ENCODE results near the gene CDCA7. TPM values are rescaled to one million over a fixed set of nuclear protein-coding genes. Genes with fewer than 3 reads are reported as not detected.

CDCA7 gene
- total and polyA plus RNA-seq, 9 donors = 0.56 to 2.5 (median 0.96) TPM

DNA sequence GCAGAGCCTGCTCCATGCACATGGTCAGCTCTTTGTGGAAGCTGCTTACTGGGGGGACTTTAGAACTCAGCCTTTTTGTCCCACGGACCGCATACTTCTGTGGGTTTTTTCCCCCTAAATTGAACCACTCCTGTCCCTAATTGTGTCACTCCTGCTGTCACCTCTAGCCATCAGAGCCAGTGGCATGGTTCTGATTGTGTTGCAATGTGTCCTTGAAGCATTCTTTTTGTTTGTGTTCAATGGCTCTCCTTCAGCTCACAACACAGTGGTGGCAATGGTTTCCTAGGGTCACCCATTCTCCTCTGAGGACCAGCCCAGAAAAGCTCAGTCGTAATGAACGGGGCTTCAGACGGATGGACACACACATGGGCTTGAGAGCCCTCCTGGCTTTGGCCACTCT is 35.4 kb downstream of the CDCA7 start:
- no peaks in the 10 kb centered on the region for H3K27me3 ChIP-seq
- no peaks in the 10 kb centered on the region for H3K9me3 ChIP-seq
- TF ChIP-seq POLR2A (IDR thresholded peaks at IDR 0.05) (no peak), CTCF (IDR thresholded peaks at IDR 0.05) (no peak), EP300 (IDR thresholded peaks at IDR 0.05) (no peak)
- H3K4me3 ChIP-seq = no peak overlapping the region
- no peaks in the 10 kb centered on the region for H3K4me1 ChIP-seq (ENCODE audit: insufficient read depth)
- H3K27ac ChIP-seq = no peak overlapping the region
- 90 to 97% (median 91%) methylated on average over 5 of the region's 5 CpGs for WGBS, 3 donors
- no peaks in the 10 kb centered on the region for H3K36me3 ChIP-seq
- intact Hi-C loops (cut with DNase I) = loop anchor here in 1 of 4 donors (5.0 to 10.0 kb wide), 2 partner anchors 363 to 565 kb away; no protein-coding TSS in a partner anchor
- DNase-seq = no peak

- Histone ChIP-seq H3K27ac (no peak overlapping the region), H3K36me3 (no peaks in the 10 kb centered on the region), H3K4me1 (ENCODE audit: insufficient read depth) (no peaks in the 10 kb centered on the region), H3K4me3 (no peak overlapping the region), H3K27me3 (no peaks in the 10 kb centered on the region), H3K9me3 (no peaks in the 10 kb centered on the region)
- DNase-seq = no peak
- 74 to 85% (median 80%) methylated on average over 5 of the region's 5 CpGs for WGBS, 3 donors
- TF ChIP-seq POLR2A (IDR thresholded peaks at IDR 0.05) (no peak), EP300 (IDR thresholded peaks at IDR 0.05) (no peak), CTCF (IDR thresholded peaks at IDR 0.05) (no peak)
- intact Hi-C loops (cut with DNase I) = loop anchor here in 1 of 4 donors (5.0 to 10.0 kb wide), 2 partner anchors 365 to 562 kb away; no protein-coding TSS in a partner anchor
These were observed 38.1 kb downstream of the CDCA7 start for GRCh38 chr2:173392731-173393130.

- no peak for TF ChIP-seq EP300 (IDR thresholded peaks at IDR 0.05)
- no peak for TF ChIP-seq CTCF (IDR thresholded peaks at IDR 0.05)
- TF ChIP-seq POLR2A (IDR thresholded peaks at IDR 0.05) = no peak
- intact Hi-C loops (cut with DNase I) = loop anchor here in 1 of 4 donors (5.0 to 10.0 kb wide), 2 partner anchors 366 to 562 kb away; no protein-coding TSS in a partner anchor
- no peaks in the 10 kb centered on the region for H3K36me3 ChIP-seq
- H3K9me3 ChIP-seq = no peaks in the 10 kb centered on the region
- no peak for DNase-seq
- 69 to 82% (median 79%) methylated on average over 1 of the region's 1 CpG for WGBS, 3 donors
- no peaks in the 10 kb centered on the region for H3K27me3 ChIP-seq
- no peak overlapping the region for H3K4me3 ChIP-seq
- H3K27ac ChIP-seq = no peak overlapping the region
- no peaks in the 10 kb centered on the region for H3K4me1 ChIP-seq (ENCODE audit: insufficient read depth)
These were observed 38.5 kb downstream of the CDCA7 start for GRCh38 chr2:173393186-173393585.

DNA sequence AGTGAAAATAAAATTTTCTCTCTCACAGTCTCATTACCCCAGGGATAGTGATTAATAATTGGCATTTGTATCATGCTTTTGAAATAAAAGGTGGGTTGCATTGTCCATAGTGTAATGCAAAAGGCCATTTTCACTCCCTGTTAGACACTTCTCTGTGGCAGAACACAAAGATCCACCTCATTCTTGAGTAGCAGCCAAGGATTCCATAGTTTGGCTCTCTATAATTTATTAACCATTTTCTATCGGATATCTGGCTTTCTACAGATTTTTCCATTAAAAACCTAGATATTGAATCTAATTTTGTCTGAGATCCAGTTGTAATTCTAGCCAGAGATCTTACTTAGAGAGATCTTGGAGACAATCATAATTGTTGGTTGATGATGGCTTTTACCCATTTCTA is 39.0 kb downstream of the CDCA7 start:
- no peak overlapping the region for H3K4me3 ChIP-seq
- H3K27ac ChIP-seq = no peak overlapping the region
- no peaks in the 10 kb centered on the region for H3K36me3 ChIP-seq
- TF ChIP-seq EP300 (IDR thresholded peaks at IDR 0.05) = no peak
- TF ChIP-seq CTCF (IDR thresholded peaks at IDR 0.05) = no peak
- no peak for TF ChIP-seq POLR2A (IDR thresholded peaks at IDR 0.05)
- WGBS, 3 donors = 56 to 74% (median 68%) methylated on average over 1 of the region's 1 CpG
- intact Hi-C loops (cut with DNase I) = loop anchor here in 1 of 4 donors (5.0 to 10.0 kb wide), 2 partner anchors 366 to 561 kb away; no protein-coding TSS in a partner anchor
- no peak for DNase-seq
- H3K4me1 ChIP-seq (ENCODE audit: insufficient read depth) = no peaks in the 10 kb centered on the region
- no peaks in the 10 kb centered on the region for H3K9me3 ChIP-seq
- no peaks in the 10 kb centered on the region for H3K27me3 ChIP-seq
